GM18951 (cell line): ENCODE measurements around the gene PSMG1.

Experiments used
- POLR2A ChIP-seq: IDR thresholded peaks from 4 replicates; pipeline ENCODE4 v1.6.1; 2011; ENCODE audit warnings: mild to moderate bottlenecking; ENCODE audit not compliant: insufficient read length, insufficient read depth; ENCODE audit errors: extremely low read depth
- in situ Hi-C: fragments of 300-500 bp; cut with MboI; formaldehyde crosslinking; loops from one replicate; pipeline ENCODE4 v1.12.0; 2022; ENCODE audit warnings: low sequenced_read_pairs, mixed read lengths, inconsistent platforms; ENCODE audit not compliant: unreplicated experiment

PSMG1 gene

GRCh38 chr21:39184050-39184980 is 1.1 kb upstream of the PSMG1 start:
- no peak for TF ChIP-seq POLR2A
- in situ Hi-C loops: no loop called here

- in situ Hi-C loops: no loop called here
- no peak for TF ChIP-seq POLR2A
Observed at GRCh38 chr21:39182484-39183271, 573 bp downstream of the PSMG1 start.

GRCh38 chr21:39182016-39182415 is 1.2 kb downstream of the PSMG1 start:
- in situ Hi-C loops: no loop called here
- TF ChIP-seq POLR2A: no peak

GRCh38 chr21:39181205-39181818 is 1.9 kb downstream of the PSMG1 start:
- no peak for TF ChIP-seq POLR2A
- in situ Hi-C loops: no loop called here

- no peak for TF ChIP-seq POLR2A
- in situ Hi-C loops: no loop called here
Observed at GRCh38 chr21:39180429-39181019, 2.7 kb downstream of the PSMG1 start.

- in situ Hi-C loops: no loop called here
- TF ChIP-seq POLR2A: no peak
Observed at GRCh38 chr21:39178421-39178820, 4.8 kb downstream of the PSMG1 start.

GRCh38 chr21:39176271-39176709 is 7.0 kb downstream of the PSMG1 start:
- TF ChIP-seq POLR2A: no peak
- in situ Hi-C loops: no loop called here

- in situ Hi-C loops: no loop called here
Observed at GRCh38 chr21:39175665-39176064, 7.6 kb downstream of the PSMG1 start.

GRCh38 chr21:39175154-39175553 is 8.1 kb downstream of the PSMG1 start:
- TF ChIP-seq POLR2A: no peak
- in situ Hi-C loops: no loop called here

More at GRCh38 chr21:39175665-39176064, 7.6 kb downstream of the PSMG1 start:
- TF ChIP-seq POLR2A: no peak

- TF ChIP-seq POLR2A: no peak
- in situ Hi-C loops: no loop called here
Observed at GRCh38 chr21:39173716-39174680, 9.3 kb downstream of the PSMG1 start.

- no peak for TF ChIP-seq POLR2A
- in situ Hi-C loops: no loop called here
Observed at GRCh38 chr21:39169906-39170305, 13.3 kb downstream of the PSMG1 start.

GRCh38 chr21:39168800-39169199 is 14.5 kb downstream of the PSMG1 start:
- TF ChIP-seq POLR2A: no peak
- in situ Hi-C loops: no loop called here
